Mesothelial cell of epicardium (in vitro differentiated cells): ENCODE measurements around the gene HSPH1. TPM values are rescaled to one million over a fixed set of nuclear protein-coding genes. Genes with fewer than 3 reads are reported as not detected.

Experiments
- DNase-seq, 2 experiments: peaks; one replicate each; pipeline ENCODE4 v3.0.0; 2021; ENCODE audit warnings: low spot score in 2 of 2; ENCODE audit not compliant: unreplicated experiment in 2 of 2
- H3K27ac Mint-ChIP-seq: 2 replicates; pipeline ENCODE4 v1.8.0; 2021; ENCODE audit warnings: mixed read lengths
- H3K27me3 Mint-ChIP-seq: 2 replicates; pipeline ENCODE4 v1.8.0; 2021; ENCODE audit warnings: low read depth, mixed read lengths
- H3K36me3 Mint-ChIP-seq: 2 replicates; pipeline ENCODE4 v1.8.0; 2021; ENCODE audit warnings: mixed read lengths
- H3K4me1 Mint-ChIP-seq: 2 replicates; pipeline ENCODE4 v1.8.0; 2021; ENCODE audit warnings: mixed read lengths
- H3K4me3 Mint-ChIP-seq: 2 replicates; pipeline ENCODE4 v1.8.0; 2021; ENCODE audit warnings: mild to moderate bottlenecking, moderate library complexity, mixed read lengths
- H3K9me3 Mint-ChIP-seq: 2 replicates; pipeline ENCODE4 v1.8.0; 2021; ENCODE audit warnings: mixed read lengths
- total RNA-seq: library from RNA; stranded (reverse); gene quantifications from 3 replicates; pipeline ENCODE4 v1.2.1, GENCODE V29; 2021
- TF ChIP-seq, protein P1 (sequence below): fragments of 200-600 bp; sonication (generic); IDR thresholded peaks from one replicate; pipeline ENCODE4 v1.5.0; 2021; ENCODE audit warnings: antibody characterized with exemption; ENCODE audit not compliant: unreplicated experiment

The HSPH1 gene
- total RNA-seq, 1 donor from 2014 or later: 75.1 TPM

DNA sequence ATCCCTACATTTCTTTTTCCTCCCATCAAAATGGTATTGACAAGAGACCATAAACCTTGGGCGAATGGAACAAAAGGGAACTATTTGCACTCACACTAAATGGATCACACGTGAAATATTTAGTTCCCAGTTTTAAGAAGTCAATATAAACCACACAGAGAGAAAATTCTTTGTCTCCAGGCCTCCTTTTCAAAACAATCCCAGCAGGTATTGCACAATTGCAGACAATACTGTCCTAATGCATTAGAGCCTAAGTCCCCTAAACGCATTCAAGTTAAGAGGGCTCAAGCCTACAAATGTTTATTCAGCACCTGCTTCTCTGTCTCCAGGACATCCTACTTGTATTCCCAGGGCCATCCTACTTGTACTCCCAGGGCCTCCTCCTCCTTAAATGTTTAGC lies 36.8 kb upstream of the HSPH1 start:
- no peak for DNase-seq
- peaks cover 8% of the 10 kb centered on the region for H3K4me1 Mint-ChIP-seq
- TF ChIP-seq, protein P1, sequence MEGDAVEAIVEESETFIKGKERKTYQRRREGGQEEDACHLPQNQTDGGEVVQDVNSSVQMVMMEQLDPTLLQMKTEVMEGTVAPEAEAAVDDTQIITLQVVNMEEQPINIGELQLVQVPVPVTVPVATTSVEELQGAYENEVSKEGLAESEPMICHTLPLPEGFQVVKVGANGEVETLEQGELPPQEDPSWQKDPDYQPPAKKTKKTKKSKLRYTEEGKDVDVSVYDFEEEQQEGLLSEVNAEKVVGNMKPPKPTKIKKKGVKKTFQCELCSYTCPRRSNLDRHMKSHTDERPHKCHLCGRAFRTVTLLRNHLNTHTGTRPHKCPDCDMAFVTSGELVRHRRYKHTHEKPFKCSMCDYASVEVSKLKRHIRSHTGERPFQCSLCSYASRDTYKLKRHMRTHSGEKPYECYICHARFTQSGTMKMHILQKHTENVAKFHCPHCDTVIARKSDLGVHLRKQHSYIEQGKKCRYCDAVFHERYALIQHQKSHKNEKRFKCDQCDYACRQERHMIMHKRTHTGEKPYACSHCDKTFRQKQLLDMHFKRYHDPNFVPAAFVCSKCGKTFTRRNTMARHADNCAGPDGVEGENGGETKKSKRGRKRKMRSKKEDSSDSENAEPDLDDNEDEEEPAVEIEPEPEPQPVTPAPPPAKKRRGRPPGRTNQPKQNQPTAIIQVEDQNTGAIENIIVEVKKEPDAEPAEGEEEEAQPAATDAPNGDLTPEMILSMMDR: no peak
- H3K27ac Mint-ChIP-seq: no peak overlapping the region
- peak overlapping the region; percentile 30 for H3K4me3 Mint-ChIP-seq
- no peaks in the 10 kb centered on the region for H3K36me3 Mint-ChIP-seq
- H3K9me3 Mint-ChIP-seq: no peaks in the 10 kb centered on the region
- H3K27me3 Mint-ChIP-seq: peaks cover 3% of the 10 kb centered on the region

DNA sequence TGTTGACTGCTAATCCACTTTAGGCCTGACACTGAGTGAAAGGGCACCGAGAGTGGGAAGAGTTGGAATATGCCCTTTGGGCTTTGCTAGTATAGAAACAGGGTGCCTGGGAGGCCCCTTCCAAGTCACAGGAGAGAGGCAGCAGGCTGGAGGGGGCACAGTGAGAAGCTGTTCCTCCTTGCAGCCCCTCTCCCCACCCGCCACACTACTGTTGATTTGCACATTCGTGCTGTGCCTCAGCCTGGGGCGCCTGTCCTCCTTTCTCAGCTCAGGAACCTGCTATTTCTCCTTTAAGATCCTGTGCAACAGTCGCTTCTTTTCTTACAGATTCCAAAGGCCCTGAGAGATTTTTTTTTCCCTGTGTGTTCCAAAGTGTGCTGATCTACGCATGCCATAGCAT lies 35.3 kb upstream of the HSPH1 start:
- Mint-ChIP-seq H3K27ac (no peak overlapping the region), H3K36me3 (no peaks in the 10 kb centered on the region), H3K4me3 (no peak overlapping the region), H3K4me1 (peaks cover 8% of the 10 kb centered on the region), H3K27me3 (peaks cover 3% of the 10 kb centered on the region), H3K9me3 (no peaks in the 10 kb centered on the region)
- TF ChIP-seq, protein P1: no peak
- no peak for DNase-seq

DNA sequence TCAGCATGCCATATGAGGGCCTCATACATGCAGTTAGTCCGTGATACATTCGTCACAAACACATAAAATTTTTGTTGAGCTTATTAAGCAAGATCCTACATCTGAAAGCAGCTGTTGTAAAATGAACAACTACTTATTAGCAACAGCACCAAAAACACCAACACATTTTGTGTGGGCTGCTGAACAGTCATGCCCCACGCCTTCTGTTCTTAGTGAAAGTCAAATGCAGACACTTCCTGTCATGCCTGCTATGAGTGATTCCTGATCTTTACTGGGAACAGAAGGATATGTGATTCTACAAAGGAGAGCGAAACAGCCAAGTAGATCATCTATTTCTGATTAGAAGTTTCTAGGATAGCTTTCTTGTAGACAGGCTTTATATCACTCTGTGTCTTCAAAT lies 33.9 kb upstream of the HSPH1 start:
- Mint-ChIP-seq H3K9me3 (no peaks in the 10 kb centered on the region), H3K27me3 (peaks cover 7% of the 10 kb centered on the region), H3K4me1 (peaks cover 2% of the 10 kb centered on the region), H3K36me3 (no peaks in the 10 kb centered on the region), H3K4me3 (no peak overlapping the region), H3K27ac (no peak overlapping the region)
- DNase-seq: no peak
- TF ChIP-seq, protein P1: no peak

DNA sequence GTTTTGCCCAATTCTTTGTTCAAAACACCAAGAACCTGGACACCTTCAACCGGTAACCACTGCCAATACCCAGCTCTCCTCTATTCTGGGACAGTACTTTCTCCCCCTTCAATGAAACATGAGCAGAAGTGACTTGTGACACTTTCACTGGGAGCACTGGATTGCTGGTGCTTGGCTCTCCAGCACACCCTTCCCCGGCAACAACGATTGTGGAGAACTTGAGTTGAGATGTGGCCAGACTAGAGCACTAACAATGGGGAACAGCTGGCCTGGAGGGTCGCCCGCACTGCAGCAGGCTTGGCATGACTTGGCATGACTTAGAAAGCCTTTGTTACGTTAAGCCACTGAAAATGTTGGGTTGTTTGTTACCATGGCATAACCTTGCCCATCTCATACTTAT lies 30.6 kb upstream of the HSPH1 start:
- H3K27me3 Mint-ChIP-seq: peaks cover 17% of the 10 kb centered on the region
- H3K36me3 Mint-ChIP-seq: no peaks in the 10 kb centered on the region
- peaks cover 8% of the 10 kb centered on the region for H3K9me3 Mint-ChIP-seq
- no peak for DNase-seq
- H3K4me1 Mint-ChIP-seq: peaks cover 2% of the 10 kb centered on the region
- H3K27ac Mint-ChIP-seq: no peak overlapping the region
- TF ChIP-seq, protein P1: no peak
- H3K4me3 Mint-ChIP-seq: no peak overlapping the region

DNA sequence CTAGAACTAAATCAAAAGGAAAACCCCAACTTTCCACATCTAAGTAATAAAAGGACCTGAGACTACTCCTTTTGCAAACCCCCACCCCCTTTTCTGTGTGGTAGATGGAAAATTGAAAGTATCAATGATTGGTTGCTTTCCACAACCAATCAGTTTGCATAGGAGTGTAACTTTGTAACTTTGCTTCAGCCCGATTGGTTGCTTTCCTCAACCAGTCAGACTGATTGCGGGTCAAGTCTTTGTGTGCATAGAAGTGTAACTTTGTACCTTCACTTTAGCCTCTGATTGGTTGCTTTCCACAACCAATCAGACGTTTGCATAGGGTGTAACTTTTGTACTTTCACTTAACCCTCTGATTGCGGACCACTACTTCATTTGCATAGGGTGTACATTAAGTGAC lies 30.0 kb upstream of the HSPH1 start:
- no peak for DNase-seq
- Mint-ChIP-seq H3K27me3 (peaks cover 17% of the 10 kb centered on the region), H3K4me1 (peaks cover 2% of the 10 kb centered on the region), H3K27ac (no peak overlapping the region), H3K4me3 (no peak overlapping the region), H3K36me3 (no peaks in the 10 kb centered on the region), H3K9me3 (peaks cover 8% of the 10 kb centered on the region)
- TF ChIP-seq, protein P1: no peak
